Measurements from ENCODE around the gene EMC8. TPM values are rescaled to one million over a fixed set of nuclear protein-coding genes. Genes with fewer than 3 reads are reported as not detected.

EMC8 gene
- total RNA-seq, 1 experiment from 2014 or later = 38.2 TPM

DNA sequence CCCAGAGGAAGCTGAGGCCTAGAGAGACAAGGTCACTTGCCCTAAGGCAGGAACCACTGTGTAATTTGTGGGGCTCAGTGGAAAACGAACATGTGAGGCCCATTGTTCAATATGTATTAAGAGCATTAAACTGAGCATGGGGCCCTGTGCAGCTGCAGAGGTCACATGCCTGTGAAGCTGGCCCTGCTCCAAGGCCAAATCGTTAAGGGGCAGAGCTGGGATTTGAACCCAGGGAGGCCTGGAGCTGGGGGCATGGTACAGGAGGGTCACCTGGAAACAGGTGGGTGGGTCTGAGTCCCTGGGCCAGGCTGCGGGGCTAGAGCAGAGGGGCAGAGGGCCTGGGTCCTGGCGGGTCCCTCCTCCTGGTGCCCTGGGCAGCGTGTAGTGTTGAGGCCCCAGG is 68.2 kb downstream of the EMC8 start:
- CTCF ChIA-PET = no interaction called here
- H3K4me2 ChIP-seq = no peak overlapping the region
- TF ChIP-seq, protein P1, sequence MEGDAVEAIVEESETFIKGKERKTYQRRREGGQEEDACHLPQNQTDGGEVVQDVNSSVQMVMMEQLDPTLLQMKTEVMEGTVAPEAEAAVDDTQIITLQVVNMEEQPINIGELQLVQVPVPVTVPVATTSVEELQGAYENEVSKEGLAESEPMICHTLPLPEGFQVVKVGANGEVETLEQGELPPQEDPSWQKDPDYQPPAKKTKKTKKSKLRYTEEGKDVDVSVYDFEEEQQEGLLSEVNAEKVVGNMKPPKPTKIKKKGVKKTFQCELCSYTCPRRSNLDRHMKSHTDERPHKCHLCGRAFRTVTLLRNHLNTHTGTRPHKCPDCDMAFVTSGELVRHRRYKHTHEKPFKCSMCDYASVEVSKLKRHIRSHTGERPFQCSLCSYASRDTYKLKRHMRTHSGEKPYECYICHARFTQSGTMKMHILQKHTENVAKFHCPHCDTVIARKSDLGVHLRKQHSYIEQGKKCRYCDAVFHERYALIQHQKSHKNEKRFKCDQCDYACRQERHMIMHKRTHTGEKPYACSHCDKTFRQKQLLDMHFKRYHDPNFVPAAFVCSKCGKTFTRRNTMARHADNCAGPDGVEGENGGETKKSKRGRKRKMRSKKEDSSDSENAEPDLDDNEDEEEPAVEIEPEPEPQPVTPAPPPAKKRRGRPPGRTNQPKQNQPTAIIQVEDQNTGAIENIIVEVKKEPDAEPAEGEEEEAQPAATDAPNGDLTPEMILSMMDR (conservative IDR thresholded peaks at IDR 0.05) = no peak
- TF ChIP-seq EZH2 (IDR thresholded peaks at IDR 0.05; ENCODE audit: low read depth) = no peak
- H3K79me2 ChIP-seq (ENCODE audit: low read depth) = no peaks in the 10 kb centered on the region
- H3K27ac ChIP-seq = no peak overlapping the region
- peaks cover 19% of the 10 kb centered on the region; the same call in 1 of the 2 replicates for H3F3A ChIP-seq (ENCODE audit: insufficient read depth, low read depth)
- no peak for DNase-seq
- peaks cover 9% of the 10 kb centered on the region; the same call in 1 of the 2 replicates for H3K4me1 ChIP-seq (replicated peaks; ENCODE audit: insufficient read depth)
- H3K9me2 ChIP-seq (ENCODE audit: insufficient read depth) = no peaks in the 10 kb centered on the region
- intact Hi-C loops (cut with micrococcal nuclease; ENCODE audit: unreplicated experiment) = no loop called here
- H4K20me1 ChIP-seq (ENCODE audit: insufficient read depth) = no peaks in the 10 kb centered on the region; the same call in 1 of the 2 replicates
- no peak overlapping the region for H2AFZ ChIP-seq
- no peaks in the 10 kb centered on the region for H3K27me3 ChIP-seq (ENCODE audit: insufficient read depth, low read depth)
- no peak overlapping the region for H3K4me3 ChIP-seq
- POLR2A ChIA-PET (ENCODE audit: unreplicated experiment) = no interaction called here
- BruUV-seq (replicated peaks) = no TSS peak
- H3K36me3 ChIP-seq (ENCODE audit: low read depth) = no peaks in the 10 kb centered on the region
- no peaks in the 10 kb centered on the region for H3K9me3 ChIP-seq (ENCODE audit: insufficient read depth, low read depth)

DNA sequence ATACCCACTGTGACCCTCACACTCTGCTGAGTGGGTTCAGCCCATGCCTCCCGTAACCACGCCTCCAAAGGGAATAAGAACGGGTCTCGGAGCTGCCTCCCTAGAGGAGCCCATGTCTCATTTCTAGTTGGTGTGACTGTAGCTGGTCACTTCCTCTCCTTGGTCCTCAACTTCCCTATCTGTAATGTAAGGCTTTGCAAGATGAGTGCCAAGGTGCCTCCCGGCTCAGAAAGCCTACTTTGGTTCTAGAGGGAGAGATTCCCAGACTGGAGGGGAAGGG is 69.2 kb downstream of the EMC8 start:
- H3K79me2 ChIP-seq (ENCODE audit: low read depth) = no peaks in the 10 kb centered on the region
- intact Hi-C loops (cut with micrococcal nuclease; ENCODE audit: unreplicated experiment) = no loop called here

DNA sequence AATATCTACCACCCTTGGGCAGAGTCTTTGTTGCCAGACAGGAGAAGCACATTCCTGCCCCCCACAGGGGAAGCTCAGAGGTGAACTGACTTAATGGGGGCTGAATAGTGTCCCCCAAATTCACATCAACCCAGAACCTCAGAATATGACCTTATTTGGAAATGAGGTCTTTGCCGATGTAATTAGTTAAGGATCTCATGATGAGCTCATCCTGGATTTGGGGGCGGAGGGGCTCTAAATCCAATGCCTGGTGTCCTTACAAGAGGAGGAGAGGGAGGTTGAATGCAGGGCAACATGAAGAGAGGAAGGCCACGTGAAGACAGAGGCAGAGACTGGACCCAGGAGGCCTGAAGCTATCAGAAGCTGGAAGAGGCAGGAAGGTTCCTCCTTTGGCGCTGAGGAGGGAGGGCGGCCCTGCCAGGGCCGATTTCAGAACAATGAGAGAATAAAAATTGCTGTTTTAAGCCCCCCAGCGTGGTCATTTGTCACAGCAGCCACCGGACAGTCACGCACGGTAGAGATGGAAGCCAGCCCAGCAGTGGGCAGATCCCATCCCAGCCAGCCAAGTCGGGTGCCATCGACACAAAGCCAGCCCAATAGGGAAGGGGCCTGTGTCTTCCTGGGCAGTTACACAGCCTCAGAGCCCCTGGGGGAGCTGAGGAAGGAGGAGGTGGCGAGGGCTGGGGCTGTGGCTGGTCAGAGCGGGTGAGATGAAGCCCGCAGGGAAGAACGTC is 69.7 kb downstream of the EMC8 start:
- TF ChIP-seq, protein P1 (conservative IDR thresholded peaks at IDR 0.05) = no peak
- no peak for TF ChIP-seq EZH2 (IDR thresholded peaks at IDR 0.05; ENCODE audit: low read depth)
- DNase-seq = no peak
- no peaks in the 10 kb centered on the region for H3K9me3 ChIP-seq (ENCODE audit: insufficient read depth, low read depth)
- H3K4me2 ChIP-seq = no peak overlapping the region
- BruUV-seq (replicated peaks) = no TSS peak
- peaks cover 12% of the 10 kb centered on the region; the same call in 1 of the 2 replicates for H3F3A ChIP-seq (ENCODE audit: insufficient read depth, low read depth)
- H3K4me1 ChIP-seq (replicated peaks; ENCODE audit: insufficient read depth) = peaks cover 9% of the 10 kb centered on the region; the same call in 1 of the 2 replicates
- ChIA-PET POLR2A (ENCODE audit: unreplicated experiment) (no interaction called here), CTCF (interaction anchor here (0.9 kb wide), 1 partner anchor 10 kb away, joined by 4 read pairs; no protein-coding TSS in a partner anchor)
- intact Hi-C loops (cut with micrococcal nuclease; ENCODE audit: unreplicated experiment) = loop anchor here (10.0 kb wide), 1 partner anchor 45 kb away; no protein-coding TSS in a partner anchor
- H4K20me1 ChIP-seq (ENCODE audit: insufficient read depth) = no peaks in the 10 kb centered on the region; the same call in 1 of the 2 replicates
- no peaks in the 10 kb centered on the region for H3K79me2 ChIP-seq (ENCODE audit: low read depth)
- H2AFZ ChIP-seq = no peak overlapping the region
- H3K4me3 ChIP-seq = no peak overlapping the region
- no peaks in the 10 kb centered on the region for H3K27me3 ChIP-seq (ENCODE audit: insufficient read depth, low read depth)
- no peaks in the 10 kb centered on the region for H3K36me3 ChIP-seq (ENCODE audit: low read depth)
- H3K9me2 ChIP-seq (ENCODE audit: insufficient read depth) = no peaks in the 10 kb centered on the region
- no peak overlapping the region for H3K27ac ChIP-seq

More for the DNA sequence above, 69.2 kb downstream of the EMC8 start:
- H4K20me1 ChIP-seq (ENCODE audit: insufficient read depth) = no peaks in the 10 kb centered on the region; the same call in 1 of the 2 replicates
- H3K4me3 ChIP-seq = no peak overlapping the region
- no peaks in the 10 kb centered on the region for H3K36me3 ChIP-seq (ENCODE audit: low read depth)
- H3K4me2 ChIP-seq = no peak overlapping the region
- BruUV-seq (replicated peaks) = no TSS peak
- no peak for DNase-seq
- no peaks in the 10 kb centered on the region for H3K27me3 ChIP-seq (ENCODE audit: insufficient read depth, low read depth)
- POLR2A ChIA-PET (ENCODE audit: unreplicated experiment) = no interaction called here
- no peak overlapping the region for H3K27ac ChIP-seq
- H2AFZ ChIP-seq = no peak overlapping the region
- peaks cover 13% of the 10 kb centered on the region; the same call in 1 of the 2 replicates for H3F3A ChIP-seq (ENCODE audit: insufficient read depth, low read depth)
- CTCF ChIA-PET = no interaction called here
- H3K4me1 ChIP-seq (replicated peaks; ENCODE audit: insufficient read depth) = peaks cover 9% of the 10 kb centered on the region; the same call in 1 of the 2 replicates
- no peak for TF ChIP-seq EZH2 (IDR thresholded peaks at IDR 0.05; ENCODE audit: low read depth)
- TF ChIP-seq, protein P1 (conservative IDR thresholded peaks at IDR 0.05) = no peak
- no peaks in the 10 kb centered on the region for H3K9me2 ChIP-seq (ENCODE audit: insufficient read depth)
- no peaks in the 10 kb centered on the region for H3K9me3 ChIP-seq (ENCODE audit: insufficient read depth, low read depth)

All from PC-9 (cell line).